ENCODE measurements around the gene KCNQ2.
A peak's percentile ranks its signal among the peaks of the same experiment; 100 is the strongest.

DNA sequence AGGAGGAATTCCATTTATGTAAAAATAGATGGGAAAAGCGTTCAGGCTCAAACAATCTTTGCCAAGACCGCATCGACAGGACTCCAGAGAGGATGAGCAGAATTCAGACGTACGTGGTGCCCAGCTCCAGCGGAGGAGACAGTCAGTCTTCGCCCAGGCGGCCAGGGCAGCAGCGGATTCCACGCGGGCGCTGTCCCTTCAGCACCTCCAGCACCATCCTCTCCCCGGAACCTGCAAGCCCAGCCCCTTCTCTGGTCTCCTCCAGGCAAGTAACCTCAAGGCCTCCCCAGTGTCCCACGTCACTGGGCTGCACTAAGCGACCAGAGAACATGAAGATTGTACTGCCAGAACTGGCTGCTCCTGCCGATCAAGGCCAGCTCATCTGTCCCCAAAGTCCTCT, 2.8 kb upstream of the KCNQ2 start:
- TF ChIP-seq GABPA (IDR thresholded peaks at IDR 0.05 in 1 of 2, conservative IDR thresholded peaks at IDR 0.05 in 1 of 2) (no peak), TAF1 (conservative IDR thresholded peaks at IDR 0.05) (no peak), HNF4G (IDR thresholded peaks at IDR 0.05) (no peak), MAX (IDR thresholded peaks at IDR 0.05) (no peak), CTCF (IDR thresholded peaks at IDR 0.05; ENCODE audit: low read depth, low read length, missing input control) (no peak), SP1 (IDR thresholded peaks at IDR 0.05) (no peak), RAD21 (IDR thresholded peaks at IDR 0.05) (no peak), NR2F2 (IDR thresholded peaks at IDR 0.05) (no peak), YY1 (IDR thresholded peaks at IDR 0.05) (no peak), JUND (IDR thresholded peaks at IDR 0.05) (no peak), RXRA (IDR thresholded peaks at IDR 0.05) (no peak)
- TF ChIP-seq, protein P1, sequence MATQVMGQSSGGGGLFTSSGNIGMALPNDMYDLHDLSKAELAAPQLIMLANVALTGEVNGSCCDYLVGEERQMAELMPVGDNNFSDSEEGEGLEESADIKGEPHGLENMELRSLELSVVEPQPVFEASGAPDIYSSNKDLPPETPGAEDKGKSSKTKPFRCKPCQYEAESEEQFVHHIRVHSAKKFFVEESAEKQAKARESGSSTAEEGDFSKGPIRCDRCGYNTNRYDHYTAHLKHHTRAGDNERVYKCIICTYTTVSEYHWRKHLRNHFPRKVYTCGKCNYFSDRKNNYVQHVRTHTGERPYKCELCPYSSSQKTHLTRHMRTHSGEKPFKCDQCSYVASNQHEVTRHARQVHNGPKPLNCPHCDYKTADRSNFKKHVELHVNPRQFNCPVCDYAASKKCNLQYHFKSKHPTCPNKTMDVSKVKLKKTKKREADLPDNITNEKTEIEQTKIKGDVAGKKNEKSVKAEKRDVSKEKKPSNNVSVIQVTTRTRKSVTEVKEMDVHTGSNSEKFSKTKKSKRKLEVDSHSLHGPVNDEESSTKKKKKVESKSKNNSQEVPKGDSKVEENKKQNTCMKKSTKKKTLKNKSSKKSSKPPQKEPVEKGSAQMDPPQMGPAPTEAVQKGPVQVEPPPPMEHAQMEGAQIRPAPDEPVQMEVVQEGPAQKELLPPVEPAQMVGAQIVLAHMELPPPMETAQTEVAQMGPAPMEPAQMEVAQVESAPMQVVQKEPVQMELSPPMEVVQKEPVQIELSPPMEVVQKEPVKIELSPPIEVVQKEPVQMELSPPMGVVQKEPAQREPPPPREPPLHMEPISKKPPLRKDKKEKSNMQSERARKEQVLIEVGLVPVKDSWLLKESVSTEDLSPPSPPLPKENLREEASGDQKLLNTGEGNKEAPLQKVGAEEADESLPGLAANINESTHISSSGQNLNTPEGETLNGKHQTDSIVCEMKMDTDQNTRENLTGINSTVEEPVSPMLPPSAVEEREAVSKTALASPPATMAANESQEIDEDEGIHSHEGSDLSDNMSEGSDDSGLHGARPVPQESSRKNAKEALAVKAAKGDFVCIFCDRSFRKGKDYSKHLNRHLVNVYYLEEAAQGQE (IDR thresholded peaks at IDR 0.05): peak; percentile 96
- TF ChIP-seq, protein P2, sequence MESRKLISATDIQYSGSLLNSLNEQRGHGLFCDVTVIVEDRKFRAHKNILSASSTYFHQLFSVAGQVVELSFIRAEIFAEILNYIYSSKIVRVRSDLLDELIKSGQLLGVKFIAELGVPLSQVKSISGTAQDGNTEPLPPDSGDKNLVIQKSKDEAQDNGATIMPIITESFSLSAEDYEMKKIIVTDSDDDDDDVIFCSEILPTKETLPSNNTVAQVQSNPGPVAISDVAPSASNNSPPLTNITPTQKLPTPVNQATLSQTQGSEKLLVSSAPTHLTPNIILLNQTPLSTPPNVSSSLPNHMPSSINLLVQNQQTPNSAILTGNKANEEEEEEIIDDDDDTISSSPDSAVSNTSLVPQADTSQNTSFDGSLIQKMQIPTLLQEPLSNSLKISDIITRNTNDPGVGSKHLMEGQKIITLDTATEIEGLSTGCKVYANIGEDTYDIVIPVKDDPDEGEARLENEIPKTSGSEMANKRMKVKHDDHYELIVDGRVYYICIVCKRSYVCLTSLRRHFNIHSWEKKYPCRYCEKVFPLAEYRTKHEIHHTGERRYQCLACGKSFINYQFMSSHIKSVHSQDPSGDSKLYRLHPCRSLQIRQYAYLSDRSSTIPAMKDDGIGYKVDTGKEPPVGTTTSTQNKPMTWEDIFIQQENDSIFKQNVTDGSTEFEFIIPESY (IDR thresholded peaks at IDR 0.05): no peak
